BLaER1 treated with 17β-estradiol and CSF1 and Interleukin-3, amounts not matched to agents 10 nM and 100 nM (cell line): Measurements from ENCODE around the gene PIGC.

Experiments used
- H3K27ac ChIP-seq, 11 experiments: shearing (Covaris generic); formaldehyde crosslinking; 2 replicates each; pipeline ENCODE4 v1.8.1; 2022
- H3K27me3 ChIP-seq, 11 experiments: shearing (Covaris generic); formaldehyde crosslinking; 2 replicates each; pipeline ENCODE4 v1.8.1; 2022
- H3K36me3 ChIP-seq, 11 experiments: shearing (Covaris generic); formaldehyde crosslinking; 2 replicates each; pipeline ENCODE4 v1.8.1; 2022
- H3K4me1 ChIP-seq, 10 experiments: shearing (Covaris generic); formaldehyde crosslinking; 2 replicates each; pipeline ENCODE4 v1.8.1; 2022
- H3K4me2 ChIP-seq, 11 experiments: shearing (Covaris generic); formaldehyde crosslinking; 2 replicates each; pipeline ENCODE4 v1.8.1; 2022
- H3K4me3 ChIP-seq, 10 experiments: shearing (Covaris generic); formaldehyde crosslinking; 2 replicates each; pipeline ENCODE4 v1.8.1; 2022
- H3K9ac ChIP-seq, 11 experiments: shearing (Covaris generic); formaldehyde crosslinking; 2 replicates each; pipeline ENCODE4 v1.8.1; 2022
- H3K9me3 ChIP-seq, 11 experiments: shearing (Covaris generic); formaldehyde crosslinking; replicated peaks in 1 of 11; 2 replicates each; pipeline ENCODE4 v1.8.1; 2022
- H4K20me1 ChIP-seq, 11 experiments: shearing (Covaris generic); formaldehyde crosslinking; 2 replicates each; pipeline ENCODE4 v1.8.1; 2022
- Cebpa-rat ChIP-seq, 11 experiments: shearing (Covaris generic); IDR thresholded peaks; 2 replicates each; pipeline ENCODE4 v1.8.1; 2022

Gene PIGC

DNA sequence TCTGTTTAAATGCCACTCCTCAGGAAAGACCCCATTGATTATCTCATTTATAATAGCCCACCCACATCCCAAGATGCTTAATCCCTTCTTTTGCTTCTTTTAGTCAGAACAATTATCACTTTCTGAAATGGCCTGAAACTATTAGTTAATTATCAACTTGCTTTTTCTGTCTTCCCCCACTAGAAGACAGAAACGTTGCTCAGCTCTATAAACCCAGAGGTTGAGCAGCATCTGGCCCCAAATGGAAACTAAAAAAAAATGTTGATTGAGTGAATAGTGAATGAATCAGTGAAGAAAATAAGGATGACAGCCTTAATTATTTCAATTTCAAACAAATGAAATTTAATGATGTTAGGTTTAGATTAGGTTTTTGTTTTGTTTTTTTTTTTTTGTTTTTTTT, 38.2 kb upstream of the PIGC start:
- Histone ChIP-seq H4K20me1 (no peaks in the 10 kb centered on the region), H3K36me3 (no peaks in the 10 kb centered on the region), H3K27me3 (no peaks in the 10 kb centered on the region), H3K4me1 (peaks cover 0 to 14% (median 9%) of the 10 kb centered on the region in 10 experiments; a peak in 12 of 20 replicates), H3K9ac (no peak overlapping the region), H3K27ac (no peak overlapping the region), H3K4me3 (no peak overlapping the region), H3K4me2 (no peak overlapping the region), H3K9me3 (no peaks in the 10 kb centered on the region)
- no peak for TF ChIP-seq Cebpa-rat (IDR thresholded peaks at IDR 0.05)

DNA sequence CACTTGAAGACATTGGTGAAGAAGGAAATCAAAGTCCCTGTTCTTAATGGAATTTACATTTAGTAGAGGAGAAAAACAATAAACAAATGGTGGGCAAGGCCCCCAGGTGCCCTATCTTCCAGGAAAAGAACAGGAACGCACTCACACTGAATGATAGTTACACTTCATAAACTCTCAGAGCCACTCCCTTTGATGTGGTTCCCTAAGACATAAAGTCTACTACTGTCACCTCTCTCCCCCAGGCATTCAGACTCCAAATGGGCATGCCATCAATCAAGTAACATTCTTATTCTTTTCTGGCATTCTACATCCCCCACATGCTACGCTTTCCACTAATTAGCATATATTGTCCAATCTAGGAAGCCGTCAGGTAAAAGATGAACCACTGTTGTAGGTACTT, 36.6 kb upstream of the PIGC start:
- no peak for TF ChIP-seq Cebpa-rat (IDR thresholded peaks at IDR 0.05)
- no peaks in the 10 kb centered on the region for H4K20me1 ChIP-seq

GRCh38 chr1:172478485-172478884, 34.6 kb upstream of the PIGC start:
- Histone ChIP-seq H3K27ac (no peak overlapping the region), H3K9ac (no peak overlapping the region), H4K20me1 (no peaks in the 10 kb centered on the region), H3K4me2 (no peak overlapping the region), H3K4me1 (peaks cover 2 to 12% (median 10%) of the 10 kb centered on the region in 10 experiments; a peak in 18 of 20 replicates), H3K27me3 (no peaks in the 10 kb centered on the region), H3K9me3 (no peaks in the 10 kb centered on the region), H3K36me3 (no peaks in the 10 kb centered on the region), H3K4me3 (no peak overlapping the region)
- no peak for TF ChIP-seq Cebpa-rat (IDR thresholded peaks at IDR 0.05)

More for the DNA sequence above, 36.6 kb upstream of the PIGC start:
- Histone ChIP-seq H3K27ac (no peak overlapping the region), H3K27me3 (no peaks in the 10 kb centered on the region), H3K4me3 (no peak overlapping the region), H3K9ac (no peak overlapping the region), H3K36me3 (no peaks in the 10 kb centered on the region), H3K9me3 (no peaks in the 10 kb centered on the region), H3K4me1 (peaks cover 0 to 12% (median 8%) of the 10 kb centered on the region in 10 experiments; a peak in 11 of 20 replicates), H3K4me2 (peak overlapping the region in 8 of 11 experiments; percentile 1 to 42 (median 29); a peak in 11 of 22 replicates)

- no peak overlapping the region for H3K4me3 ChIP-seq
- H3K27ac ChIP-seq: no peak overlapping the region
- H3K4me2 ChIP-seq: no peak overlapping the region
- H4K20me1 ChIP-seq: no peaks in the 10 kb centered on the region
- H3K36me3 ChIP-seq: no peaks in the 10 kb centered on the region
- H3K4me1 ChIP-seq: peaks cover 9 to 17% (median 11%) of the 10 kb centered on the region in 10 experiments; a peak in 19 of 20 replicates
- H3K27me3 ChIP-seq: no peaks in the 10 kb centered on the region
- no peak for TF ChIP-seq Cebpa-rat (IDR thresholded peaks at IDR 0.05)
- H3K9ac ChIP-seq: no peak overlapping the region
- no peaks in the 10 kb centered on the region for H3K9me3 ChIP-seq
Observed at GRCh38 chr1:172477741-172478140, 33.9 kb upstream of the PIGC start.

GRCh38 chr1:172477216-172477615, 33.3 kb upstream of the PIGC start:
- Histone ChIP-seq H3K27ac (no peak overlapping the region), H3K4me1 (peaks cover 10 to 20% (median 13%) of the 10 kb centered on the region in 10 experiments; a peak in 19 of 20 replicates), H3K4me2 (no peak overlapping the region)

GRCh38 chr1:172476218-172476811, 32.4 kb upstream of the PIGC start:
- Histone ChIP-seq H3K9ac (no peak overlapping the region), H3K36me3 (no peaks in the 10 kb centered on the region), H4K20me1 (no peaks in the 10 kb centered on the region), H3K27me3 (no peaks in the 10 kb centered on the region), H3K4me2 (no peak overlapping the region), H3K27ac (no peak overlapping the region), H3K4me1 (peaks cover 10 to 20% (median 14%) of the 10 kb centered on the region in 10 experiments; a peak in 19 of 20 replicates), H3K4me3 (no peak overlapping the region), H3K9me3 (no peaks in the 10 kb centered on the region)
- TF ChIP-seq Cebpa-rat (IDR thresholded peaks at IDR 0.05): no peak

More at GRCh38 chr1:172477216-172477615, 33.3 kb upstream of the PIGC start:
- Histone ChIP-seq H3K27me3 (no peaks in the 10 kb centered on the region), H3K9ac (no peak overlapping the region), H4K20me1 (no peaks in the 10 kb centered on the region), H3K36me3 (no peaks in the 10 kb centered on the region), H3K4me3 (no peak overlapping the region), H3K9me3 (no peaks in the 10 kb centered on the region)
- TF ChIP-seq Cebpa-rat (IDR thresholded peaks at IDR 0.05): no peak

DNA sequence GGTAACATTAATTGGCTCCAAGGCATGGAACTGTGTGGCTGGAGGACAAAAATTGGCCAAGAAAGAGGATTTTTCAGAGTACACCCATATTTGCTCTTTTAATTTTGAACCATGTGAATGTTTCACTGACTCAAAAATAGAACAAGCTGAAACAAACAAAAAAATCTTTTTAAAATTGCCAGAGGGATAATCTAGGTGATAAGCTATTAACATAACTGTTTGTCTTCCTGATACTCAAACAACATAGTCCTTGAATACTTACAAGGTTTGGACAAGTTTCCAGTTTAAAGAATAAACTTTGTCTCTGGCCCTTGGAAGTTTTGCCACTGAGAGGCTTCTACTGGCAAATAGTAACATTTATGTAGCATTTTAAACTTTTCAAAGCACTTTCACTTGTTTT, 30.0 kb upstream of the PIGC start:
- Histone ChIP-seq H4K20me1 (no peaks in the 10 kb centered on the region), H3K27ac (peak overlapping the region in 2 of 11 experiments; percentile 25 to 51; a peak in 2 of 22 replicates), H3K9ac (no peak overlapping the region), H3K9me3 (no peaks in the 10 kb centered on the region), H3K36me3 (no peaks in the 10 kb centered on the region), H3K4me3 (no peak overlapping the region), H3K4me2 (peak overlapping the region in 5 of 11 experiments; percentile 21 to 52 (median 26); a peak in 5 of 22 replicates), H3K4me1 (peaks cover 0 to 17% (median 6%) of the 10 kb centered on the region in 10 experiments; a peak in 10 of 20 replicates), H3K27me3 (no peaks in the 10 kb centered on the region)
- no peak for TF ChIP-seq Cebpa-rat (IDR thresholded peaks at IDR 0.05)

GRCh38 chr1:172473302-172473701, 29.4 kb upstream of the PIGC start:
- peak overlapping the region in 2 of 11 experiments; percentile 46 to 51; a peak in 3 of 22 replicates for H3K27ac ChIP-seq
- no peak overlapping the region for H3K4me3 ChIP-seq
- H3K4me1 ChIP-seq: peaks cover 0 to 17% (median 6%) of the 10 kb centered on the region in 10 experiments; a peak in 10 of 20 replicates
- peak overlapping the region in 5 of 11 experiments; percentile 21 to 52 (median 26); a peak in 7 of 22 replicates for H3K4me2 ChIP-seq
- H3K36me3 ChIP-seq: no peaks in the 10 kb centered on the region
- TF ChIP-seq Cebpa-rat (IDR thresholded peaks at IDR 0.05): no peak
- no peak overlapping the region for H3K9ac ChIP-seq
- H3K27me3 ChIP-seq: no peaks in the 10 kb centered on the region
- no peaks in the 10 kb centered on the region for H3K9me3 ChIP-seq
- H4K20me1 ChIP-seq: no peaks in the 10 kb centered on the region

GRCh38 chr1:172472495-172472894, 28.6 kb upstream of the PIGC start:
- Histone ChIP-seq H3K27me3 (no peaks in the 10 kb centered on the region), H3K9me3 (no peaks in the 10 kb centered on the region), H3K4me2 (peak overlapping the region in 5 of 11 experiments; percentile 3 to 52 (median 24); a peak in 7 of 22 replicates), H3K27ac (peak overlapping the region in 2 of 11 experiments; percentile 31 to 42; a peak in 2 of 22 replicates), H3K9ac (no peak overlapping the region), H3K4me3 (no peak overlapping the region), H3K36me3 (no peaks in the 10 kb centered on the region), H3K4me1 (peaks cover 0 to 17% (median 6%) of the 10 kb centered on the region in 10 experiments; a peak in 10 of 20 replicates), H4K20me1 (no peaks in the 10 kb centered on the region)
- no peak for TF ChIP-seq Cebpa-rat (IDR thresholded peaks at IDR 0.05)

GRCh38 chr1:172471666-172472065, 27.8 kb upstream of the PIGC start:
- Histone ChIP-seq H3K4me3 (no peak overlapping the region), H3K36me3 (no peaks in the 10 kb centered on the region), H3K27ac (no peak overlapping the region), H3K27me3 (no peaks in the 10 kb centered on the region), H3K4me1 (peaks cover 0 to 17% (median 6%) of the 10 kb centered on the region in 10 experiments; a peak in 10 of 20 replicates), H3K4me2 (no peak overlapping the region), H4K20me1 (no peaks in the 10 kb centered on the region), H3K9ac (no peak overlapping the region), H3K9me3 (no peaks in the 10 kb centered on the region)
- TF ChIP-seq Cebpa-rat (IDR thresholded peaks at IDR 0.05): no peak
